AG09309 (cell line): Measurements from ENCODE around the gene ZNF682.
"Not testable (repeated sequence)": the region's sequence is repeated elsewhere in the genome, so short reads cannot be mapped to it uniquely, and the experiment has no call there.

Experiments
- DNase-seq: peaks from one replicate; pipeline ENCODE4 v3.0.0-alpha.2; 2010; ENCODE audit warnings: low read depth
- H3K4me3 ChIP-seq: 2 replicates; pipeline ENCODE4 v1.5.1; 2011; ENCODE audit warnings: mild to moderate bottlenecking, low read depth, low read length, moderate library complexity; ENCODE audit not compliant: control insufficient read depth
- TF ChIP-seq, protein P1 (sequence below): IDR thresholded peaks from 2 replicates; pipeline ENCODE4 v1.5.1; 2011; ENCODE audit warnings: mild to moderate bottlenecking, low read depth, low read length, inconsistent platforms; ENCODE audit not compliant: insufficient read depth, control insufficient read depth; ENCODE audit errors: missing control alignments

Gene ZNF682

DNA sequence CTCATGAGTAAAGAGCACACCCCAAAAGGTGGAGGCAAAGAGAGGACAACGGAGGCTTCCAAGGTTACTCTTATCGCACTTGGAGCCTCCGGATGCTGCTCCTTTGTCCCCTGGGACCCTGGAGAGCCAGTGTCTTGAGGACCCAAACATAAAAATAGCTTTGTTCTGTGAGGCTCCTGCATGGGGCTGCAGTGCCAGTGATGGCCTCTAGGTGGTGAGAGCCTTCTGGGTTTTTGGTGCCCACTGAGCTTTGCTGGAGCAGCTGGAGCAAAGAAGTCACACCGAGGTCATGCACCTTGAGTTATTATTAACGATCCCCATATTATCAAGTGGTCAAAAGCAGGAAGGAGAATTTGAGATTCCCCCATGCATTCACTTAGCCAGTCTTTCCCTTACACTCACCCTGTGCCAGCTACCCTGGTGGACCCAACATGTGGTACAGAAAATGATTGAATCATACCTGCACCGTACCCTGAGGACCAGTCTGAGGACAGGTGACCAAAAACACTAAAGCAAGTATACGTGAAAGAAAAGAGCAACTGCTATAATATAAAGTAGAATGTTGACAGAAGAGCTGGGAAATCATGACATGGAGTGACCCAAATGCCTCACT, 41.5 kb downstream of the ZNF682 start:
- TF ChIP-seq, protein P1, sequence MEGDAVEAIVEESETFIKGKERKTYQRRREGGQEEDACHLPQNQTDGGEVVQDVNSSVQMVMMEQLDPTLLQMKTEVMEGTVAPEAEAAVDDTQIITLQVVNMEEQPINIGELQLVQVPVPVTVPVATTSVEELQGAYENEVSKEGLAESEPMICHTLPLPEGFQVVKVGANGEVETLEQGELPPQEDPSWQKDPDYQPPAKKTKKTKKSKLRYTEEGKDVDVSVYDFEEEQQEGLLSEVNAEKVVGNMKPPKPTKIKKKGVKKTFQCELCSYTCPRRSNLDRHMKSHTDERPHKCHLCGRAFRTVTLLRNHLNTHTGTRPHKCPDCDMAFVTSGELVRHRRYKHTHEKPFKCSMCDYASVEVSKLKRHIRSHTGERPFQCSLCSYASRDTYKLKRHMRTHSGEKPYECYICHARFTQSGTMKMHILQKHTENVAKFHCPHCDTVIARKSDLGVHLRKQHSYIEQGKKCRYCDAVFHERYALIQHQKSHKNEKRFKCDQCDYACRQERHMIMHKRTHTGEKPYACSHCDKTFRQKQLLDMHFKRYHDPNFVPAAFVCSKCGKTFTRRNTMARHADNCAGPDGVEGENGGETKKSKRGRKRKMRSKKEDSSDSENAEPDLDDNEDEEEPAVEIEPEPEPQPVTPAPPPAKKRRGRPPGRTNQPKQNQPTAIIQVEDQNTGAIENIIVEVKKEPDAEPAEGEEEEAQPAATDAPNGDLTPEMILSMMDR, result peak; percentile 57
- H3K4me3 ChIP-seq, result no peak overlapping the region
- no peak for DNase-seq

DNA sequence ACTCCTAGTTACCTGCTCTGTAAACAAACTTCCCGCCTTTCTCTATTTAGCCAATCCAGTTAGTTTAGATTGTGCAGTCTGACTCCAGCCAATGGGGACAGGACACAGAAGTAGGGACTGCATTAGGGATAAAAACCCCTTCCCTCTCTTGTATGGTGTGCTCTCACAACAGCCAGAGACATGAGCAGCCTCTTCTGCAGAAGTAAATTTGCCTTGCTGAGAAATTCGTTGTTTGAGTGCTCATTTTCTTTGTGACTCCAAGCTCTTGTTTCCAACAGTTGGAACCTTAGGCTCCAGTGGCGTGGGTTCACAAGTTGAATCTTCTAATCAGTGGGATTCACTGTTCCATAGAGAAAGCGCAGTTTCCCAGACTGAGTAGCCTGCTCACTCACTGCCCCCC, 72.4 kb downstream of the ZNF682 start:
- DNase-seq, result no peak
- TF ChIP-seq, protein P1, result no peak
- no peak overlapping the region for H3K4me3 ChIP-seq

DNA sequence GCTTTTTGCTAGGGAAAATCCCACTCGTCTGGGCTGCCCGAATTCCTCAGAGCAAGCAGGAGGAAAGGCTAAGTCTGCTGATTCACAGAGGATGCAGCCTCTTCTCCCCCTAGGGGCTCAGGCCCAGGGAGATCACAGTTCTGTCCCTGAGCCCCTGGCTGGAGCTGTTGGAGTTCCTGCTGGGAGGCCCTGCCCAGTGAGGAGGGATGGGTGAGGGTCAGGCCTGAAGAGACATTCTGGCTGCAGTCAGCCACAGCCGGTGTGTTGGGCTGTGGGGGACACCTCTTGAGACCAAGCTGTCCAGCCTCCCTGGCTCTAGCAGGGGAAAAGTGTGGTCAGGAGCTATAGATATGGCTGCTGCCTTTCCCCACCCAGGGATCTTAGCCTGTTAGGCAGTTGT, 73.2 kb downstream of the ZNF682 start:
- not testable (repeated sequence) for H3K4me3 ChIP-seq, DNase-seq

DNA sequence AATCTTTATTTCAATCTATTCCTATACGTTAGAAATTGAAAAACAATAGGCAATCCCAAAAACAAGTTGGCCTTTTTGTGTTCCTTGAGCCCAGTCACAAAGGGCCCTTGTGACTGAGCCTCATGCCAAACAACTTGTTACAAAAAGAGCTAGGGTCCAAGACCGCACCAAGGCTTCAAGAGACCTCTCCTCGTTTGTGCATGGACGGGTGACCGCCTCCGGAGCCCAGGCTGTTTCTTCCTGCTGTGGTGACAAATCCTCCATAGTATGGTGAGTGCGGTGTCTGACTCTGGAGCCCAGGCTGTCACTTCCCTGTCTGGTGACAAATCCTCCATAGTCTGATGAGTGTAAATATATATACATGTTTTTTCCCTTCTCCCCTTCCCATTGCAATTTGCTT, 74.9 kb downstream of the ZNF682 start:
- H3K4me3 ChIP-seq, result no peak overlapping the region
- no peak for DNase-seq
- TF ChIP-seq, protein P1, result no peak

DNA sequence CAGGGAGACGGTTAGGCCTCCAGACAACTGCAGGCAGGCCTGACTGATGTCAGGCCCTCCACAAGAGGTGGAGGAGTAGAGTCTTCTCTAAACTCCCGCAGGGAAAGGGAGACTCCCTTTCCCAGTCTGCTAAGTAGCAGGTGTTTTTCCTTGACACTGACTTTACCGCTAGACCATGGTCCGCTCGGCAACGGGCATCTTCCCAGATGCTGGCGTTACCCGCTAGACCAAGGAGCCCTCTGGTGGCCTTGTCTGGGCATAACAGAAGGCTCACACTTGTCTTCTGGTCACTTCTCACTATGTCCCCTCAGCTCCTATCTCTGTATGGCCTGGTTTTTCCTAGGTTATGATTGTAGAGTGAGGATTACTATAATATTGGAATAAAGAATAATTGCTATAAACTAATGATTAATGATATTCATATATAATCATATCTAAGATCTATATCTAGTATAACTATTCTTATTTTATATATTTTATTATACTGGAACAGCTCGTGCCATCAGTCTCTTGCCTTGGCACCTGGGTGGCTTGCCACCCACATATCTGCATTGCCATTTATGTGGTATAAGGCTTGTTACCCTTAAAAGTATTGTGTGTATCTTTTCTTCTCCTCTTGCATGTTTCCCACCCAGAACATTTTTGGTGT, 80.0 kb downstream of the ZNF682 start:
- H3K4me3 ChIP-seq, result not testable (repeated sequence)
- TF ChIP-seq, protein P1, result peak; percentile 66
- peak; percentile 13 for DNase-seq

DNA sequence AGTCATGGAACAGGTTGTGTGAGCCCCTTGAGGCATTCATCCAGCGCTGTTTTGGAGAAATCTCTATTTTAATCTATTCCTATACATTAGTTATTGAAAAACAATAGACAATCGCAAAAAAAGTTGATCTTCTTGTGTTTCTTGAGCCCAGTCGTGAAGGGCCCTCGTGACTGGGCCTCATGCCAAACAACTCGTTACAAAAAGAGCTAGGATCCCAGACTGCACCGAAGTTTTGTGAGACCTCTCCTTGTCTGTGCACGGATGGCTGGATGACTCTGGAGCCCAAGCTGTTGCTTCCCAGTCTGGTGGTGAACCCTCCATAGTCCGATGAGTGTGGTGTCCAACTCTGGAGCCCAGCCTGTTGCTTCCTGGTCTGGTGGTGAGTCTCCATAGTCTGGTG, 81.5 kb downstream of the ZNF682 start:
- DNase-seq, H3K4me3 ChIP-seq: not testable (repeated sequence)

DNA sequence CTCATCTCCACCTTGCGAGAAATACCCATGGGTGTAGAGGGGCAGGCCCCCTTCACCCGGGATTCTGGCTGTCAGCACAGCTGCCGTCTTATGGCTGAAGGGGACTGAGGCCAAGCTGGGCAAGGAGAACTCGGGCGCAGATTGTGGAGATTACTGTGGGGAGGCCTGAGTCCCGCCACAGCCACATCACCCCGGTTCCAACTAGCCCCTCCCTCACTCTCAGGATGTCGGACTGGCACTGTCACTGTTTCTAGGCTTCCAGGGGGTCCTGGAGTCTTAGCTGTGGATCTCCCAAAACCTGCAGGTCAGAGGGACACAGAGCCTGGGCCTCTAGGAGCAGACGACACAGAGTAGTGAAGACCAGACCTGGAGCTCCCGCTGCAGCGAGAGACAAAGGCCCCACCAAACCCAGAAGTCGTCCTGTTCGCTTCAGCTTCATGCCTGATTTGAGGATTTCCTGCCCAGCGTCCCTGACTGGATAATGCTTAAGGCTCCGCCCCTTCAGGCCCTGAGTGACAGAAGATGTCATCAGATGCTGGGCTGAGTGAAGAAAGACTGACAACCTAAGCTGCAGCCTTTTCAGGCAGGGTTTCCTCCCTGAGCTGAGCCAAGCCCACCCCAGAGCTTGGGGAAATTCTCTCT, 82.8 kb downstream of the ZNF682 start:
- DNase-seq, result no peak
- H3K4me3 ChIP-seq, result no peak overlapping the region
- TF ChIP-seq, protein P1, result no peak
